OCI-LY1 (cell line): ENCODE data around the gene KRT34.

Source experiments
- H2AFZ ChIP-seq: fragments of 200-600 bp; sonication (generic), shearing (Covaris generic); 2 replicates; pipeline ENCODE4 v1.6.0; 2014; ENCODE audit warnings: antibody characterized with exemption, mild to moderate bottlenecking, low read length
- H3F3A ChIP-seq: fragments of 200-600 bp; sonication (generic), shearing (Covaris generic); 2 replicates; pipeline ENCODE4 v1.6.0; 2014; ENCODE audit warnings: mild to moderate bottlenecking, antibody characterized with exemption, low read length, moderate library complexity; ENCODE audit not compliant: insufficient read depth
- H3K27ac ChIP-seq: fragments of 200-600 bp; sonication (generic); 2 replicates; pipeline ENCODE4 v1.5.1; 2014; ENCODE audit warnings: low read length, mixed run types, mild to moderate bottlenecking, low read depth; ENCODE audit not compliant: poor library complexity, severe bottlenecking
- H3K27me3 ChIP-seq: fragments of 200-600 bp; sonication (generic); 2 replicates; pipeline ENCODE4 v1.6.0; 2014; ENCODE audit warnings: antibody characterized with exemption, mild to moderate bottlenecking, low read length, moderate library complexity; ENCODE audit not compliant: insufficient read depth
- H3K36me3 ChIP-seq: fragments of 200-600 bp; sonication (generic); 2 replicates; pipeline ENCODE4 v1.6.1; 2014; ENCODE audit warnings: mild to moderate bottlenecking, antibody characterized with exemption, low read length, moderate library complexity, mixed read lengths; ENCODE audit not compliant: insufficient read depth
- H3K4me1 ChIP-seq: fragments of 200-600 bp; sonication (generic); 2 replicates; pipeline ENCODE4 v1.5.1; 2014; ENCODE audit warnings: mild to moderate bottlenecking, low read length, moderate library complexity; ENCODE audit not compliant: insufficient read depth, severe bottlenecking
- H3K4me2 ChIP-seq: fragments of 200-600 bp; sonication (generic), shearing (Covaris generic); 2 replicates; pipeline ENCODE4 v1.6.1; 2014; ENCODE audit warnings: low read length
- H3K4me3 ChIP-seq: fragments of 200-600 bp; sonication (generic); 2 replicates; pipeline ENCODE4 v1.5.1; 2014; ENCODE audit warnings: low read length, low read depth, mild to moderate bottlenecking, mixed read lengths; ENCODE audit not compliant: poor library complexity, severe bottlenecking
- H3K79me2 ChIP-seq: fragments of 200-600 bp; shearing (Covaris generic); 2 replicates; pipeline ENCODE4 v1.6.1; 2016; ENCODE audit warnings: mixed run types, low read length, mixed read lengths; ENCODE audit not compliant: insufficient read depth
- H3K9ac ChIP-seq: fragments of 200-600 bp; sonication (generic), shearing (Covaris generic); 2 replicates; pipeline ENCODE4 v1.6.1; 2014; ENCODE audit warnings: mild to moderate bottlenecking, low read length, mixed read lengths
- H3K9me2 ChIP-seq: fragments of 200-600 bp; sonication (generic), shearing (Covaris generic); 2 replicates; pipeline ENCODE4 v1.6.1; 2014; ENCODE audit warnings: low read depth, mild to moderate bottlenecking, low read length, mixed read lengths
- H3K9me3 ChIP-seq: fragments of 200-600 bp; shearing (Covaris generic); 2 replicates; pipeline ENCODE4 v1.6.1; 2014; ENCODE audit warnings: low read length, mixed read lengths
- H4K20me1 ChIP-seq: fragments of 200-600 bp; sonication (generic), shearing (Covaris generic); 2 replicates; pipeline ENCODE4 v1.6.0; 2016; ENCODE audit warnings: mild to moderate bottlenecking, low read length; ENCODE audit not compliant: insufficient read depth
- EZH2 ChIP-seq: fragments of 200-600 bp; sonication (generic), shearing (Covaris generic); IDR thresholded peaks from 2 replicates; pipeline ENCODE4 v1.8.0; 2017; ENCODE audit warnings: borderline replicate concordance, mixed run types, mild to moderate bottlenecking, antibody characterized with exemption, low read length, moderate library complexity, mixed read lengths
- TF ChIP-seq, protein P1 (sequence below): fragments of 200-600 bp; sonication (generic), shearing (Covaris generic); IDR thresholded peaks from 2 replicates; pipeline ENCODE4 v1.5.1; 2017; ENCODE audit warnings: mild to moderate bottlenecking, antibody characterized with exemption, low read length, moderate library complexity, mixed read lengths

KRT34 gene

DNA sequence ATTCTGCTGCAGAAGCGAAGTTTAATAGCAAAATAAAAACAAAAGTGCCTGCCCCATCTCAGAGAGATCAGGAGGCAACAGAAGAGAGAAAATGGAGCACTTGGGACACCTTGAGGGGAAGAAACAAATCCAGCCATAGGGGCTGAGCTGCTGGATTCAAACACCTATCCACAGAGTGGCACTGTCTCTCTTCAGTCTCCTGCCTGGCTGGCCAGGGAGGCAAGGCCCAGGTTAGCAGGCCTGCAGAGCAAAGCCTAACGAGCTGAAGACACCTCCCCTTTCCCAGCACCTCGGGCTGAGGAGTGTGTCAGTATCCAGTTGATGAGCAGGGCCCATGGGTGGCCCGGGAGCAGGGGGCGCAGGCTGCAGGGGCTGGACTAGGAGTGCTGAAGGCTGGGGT, 24.1 kb upstream of the KRT34 start:
- H3K27ac ChIP-seq = no peak overlapping the region
- H3K4me2 ChIP-seq = no peak overlapping the region
- H3K4me3 ChIP-seq = no peak overlapping the region
- H3K9ac ChIP-seq = no peak overlapping the region
- no peaks in the 10 kb centered on the region for H3K4me1 ChIP-seq
- H4K20me1 ChIP-seq = no peaks in the 10 kb centered on the region
- H3K36me3 ChIP-seq = no peaks in the 10 kb centered on the region
- H3F3A ChIP-seq = no peaks in the 10 kb centered on the region
- H3K79me2 ChIP-seq = no peaks in the 10 kb centered on the region
- no peaks in the 10 kb centered on the region for H3K27me3 ChIP-seq
- no peaks in the 10 kb centered on the region for H3K9me3 ChIP-seq
- H3K9me2 ChIP-seq = no peaks in the 10 kb centered on the region
- no peak overlapping the region for H2AFZ ChIP-seq
- TF ChIP-seq, protein P1, sequence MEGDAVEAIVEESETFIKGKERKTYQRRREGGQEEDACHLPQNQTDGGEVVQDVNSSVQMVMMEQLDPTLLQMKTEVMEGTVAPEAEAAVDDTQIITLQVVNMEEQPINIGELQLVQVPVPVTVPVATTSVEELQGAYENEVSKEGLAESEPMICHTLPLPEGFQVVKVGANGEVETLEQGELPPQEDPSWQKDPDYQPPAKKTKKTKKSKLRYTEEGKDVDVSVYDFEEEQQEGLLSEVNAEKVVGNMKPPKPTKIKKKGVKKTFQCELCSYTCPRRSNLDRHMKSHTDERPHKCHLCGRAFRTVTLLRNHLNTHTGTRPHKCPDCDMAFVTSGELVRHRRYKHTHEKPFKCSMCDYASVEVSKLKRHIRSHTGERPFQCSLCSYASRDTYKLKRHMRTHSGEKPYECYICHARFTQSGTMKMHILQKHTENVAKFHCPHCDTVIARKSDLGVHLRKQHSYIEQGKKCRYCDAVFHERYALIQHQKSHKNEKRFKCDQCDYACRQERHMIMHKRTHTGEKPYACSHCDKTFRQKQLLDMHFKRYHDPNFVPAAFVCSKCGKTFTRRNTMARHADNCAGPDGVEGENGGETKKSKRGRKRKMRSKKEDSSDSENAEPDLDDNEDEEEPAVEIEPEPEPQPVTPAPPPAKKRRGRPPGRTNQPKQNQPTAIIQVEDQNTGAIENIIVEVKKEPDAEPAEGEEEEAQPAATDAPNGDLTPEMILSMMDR = no peak
- no peak for TF ChIP-seq EZH2

DNA sequence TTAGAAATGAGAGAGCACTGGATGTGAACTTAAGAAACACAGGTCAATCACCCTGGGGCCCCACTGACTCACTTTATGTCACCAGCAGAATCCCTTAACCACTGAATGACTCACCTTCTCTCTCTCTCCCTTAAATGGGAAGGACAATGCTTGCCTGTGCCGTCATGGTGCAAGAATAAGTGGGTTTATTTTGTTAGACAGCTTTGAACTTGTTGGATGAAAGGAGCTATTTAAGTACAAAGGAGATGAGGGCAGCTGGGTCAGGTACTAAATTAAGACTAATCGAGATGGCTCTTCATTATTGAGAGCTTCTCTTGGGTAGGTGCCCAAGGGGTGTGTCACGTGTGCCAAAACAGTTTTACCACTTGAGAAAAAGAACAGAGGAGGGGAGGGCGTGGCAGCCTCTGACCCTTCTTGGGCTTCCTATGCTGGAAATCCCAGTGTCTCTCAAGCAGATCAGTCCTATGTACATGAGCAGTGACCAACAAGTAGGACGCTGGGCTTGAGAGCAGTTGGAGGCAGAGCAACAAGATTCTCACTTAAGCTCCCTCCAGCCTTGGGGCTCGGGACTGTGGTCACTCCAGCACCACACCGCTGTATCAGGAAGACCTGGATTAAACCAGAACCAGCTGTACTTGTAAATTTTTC, 22.0 kb upstream of the KRT34 start:
- Histone ChIP-seq H3K9me3 (no peaks in the 10 kb centered on the region), H3K36me3 (no peaks in the 10 kb centered on the region), H2AFZ (no peak overlapping the region)

DNA sequence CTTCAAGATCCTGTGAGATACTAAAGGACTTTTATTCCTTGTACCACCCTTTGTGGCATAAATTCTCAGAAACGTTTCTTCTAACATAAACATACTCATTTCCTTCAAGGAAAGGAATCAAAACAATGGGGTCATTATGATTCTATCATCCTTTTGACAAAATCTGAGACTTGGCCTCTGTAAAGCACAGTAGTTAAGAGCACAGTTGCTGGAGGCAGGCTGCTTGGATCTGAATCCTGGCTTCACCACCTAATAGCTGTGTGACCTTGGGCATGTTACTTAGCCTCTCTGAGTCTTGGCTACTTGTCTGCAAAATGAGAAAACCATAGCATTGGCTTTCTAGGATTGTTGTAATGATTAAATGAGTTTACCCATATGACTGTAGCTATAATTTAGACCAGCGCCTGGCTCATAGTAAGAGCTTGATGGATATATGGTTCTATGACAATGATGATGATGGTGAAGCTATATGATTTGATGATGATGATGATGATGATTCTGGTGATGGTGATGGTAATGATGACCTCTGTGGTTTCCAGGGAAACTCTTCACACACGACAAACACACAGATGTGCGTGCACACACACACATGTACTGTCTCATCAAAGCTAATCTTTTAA, 21.4 kb upstream of the KRT34 start:
- no peaks in the 10 kb centered on the region for H3K9me3 ChIP-seq
- H3K9me2 ChIP-seq = no peaks in the 10 kb centered on the region

More for the DNA sequence above, 22.0 kb upstream of the KRT34 start:
- H3K27ac ChIP-seq = no peak overlapping the region
- no peaks in the 10 kb centered on the region for H3K9me2 ChIP-seq
- no peak overlapping the region for H3K4me3 ChIP-seq
- TF ChIP-seq, protein P1 = no peak
- no peak for TF ChIP-seq EZH2
- no peaks in the 10 kb centered on the region for H3K4me1 ChIP-seq
- H3F3A ChIP-seq = no peaks in the 10 kb centered on the region
- H3K9ac ChIP-seq = no peak overlapping the region
- H3K79me2 ChIP-seq = no peaks in the 10 kb centered on the region
- no peaks in the 10 kb centered on the region for H4K20me1 ChIP-seq
- H3K27me3 ChIP-seq = no peaks in the 10 kb centered on the region
- H3K4me2 ChIP-seq = no peak overlapping the region

More for the DNA sequence above, 21.4 kb upstream of the KRT34 start:
- Histone ChIP-seq H3K4me2 (no peak overlapping the region), H3K27ac (no peak overlapping the region), H3K36me3 (no peaks in the 10 kb centered on the region), H3K27me3 (no peaks in the 10 kb centered on the region), H4K20me1 (no peaks in the 10 kb centered on the region), H3K4me3 (no peak overlapping the region), H3K9ac (no peak overlapping the region), H2AFZ (no peak overlapping the region), H3K4me1 (no peaks in the 10 kb centered on the region), H3K79me2 (no peaks in the 10 kb centered on the region), H3F3A (no peaks in the 10 kb centered on the region)
- no peak for TF ChIP-seq EZH2
- TF ChIP-seq, protein P1 = no peak
